OCI-LY1 (cell line): ENCODE measurements around the gene PDCD6IP.

Experiments
- H2AFZ ChIP-seq: fragments of 200-600 bp; sonication (generic), shearing (Covaris generic); 2 replicates; pipeline ENCODE4 v1.6.0; 2014; ENCODE audit warnings: antibody characterized with exemption, mild to moderate bottlenecking, low read length
- H3F3A ChIP-seq: fragments of 200-600 bp; sonication (generic), shearing (Covaris generic); 2 replicates; pipeline ENCODE4 v1.6.0; 2014; ENCODE audit warnings: mild to moderate bottlenecking, antibody characterized with exemption, low read length, moderate library complexity; ENCODE audit not compliant: insufficient read depth
- H3K27ac ChIP-seq: fragments of 200-600 bp; sonication (generic); 2 replicates; pipeline ENCODE4 v1.5.1; 2014; ENCODE audit warnings: low read length, mixed run types, mild to moderate bottlenecking, low read depth; ENCODE audit not compliant: poor library complexity, severe bottlenecking
- H3K27me3 ChIP-seq: fragments of 200-600 bp; sonication (generic); 2 replicates; pipeline ENCODE4 v1.6.0; 2014; ENCODE audit warnings: antibody characterized with exemption, mild to moderate bottlenecking, low read length, moderate library complexity; ENCODE audit not compliant: insufficient read depth
- H3K36me3 ChIP-seq: fragments of 200-600 bp; sonication (generic); 2 replicates; pipeline ENCODE4 v1.6.1; 2014; ENCODE audit warnings: mild to moderate bottlenecking, antibody characterized with exemption, low read length, moderate library complexity, mixed read lengths; ENCODE audit not compliant: insufficient read depth
- H3K4me1 ChIP-seq: fragments of 200-600 bp; sonication (generic); 2 replicates; pipeline ENCODE4 v1.5.1; 2014; ENCODE audit warnings: mild to moderate bottlenecking, low read length, moderate library complexity; ENCODE audit not compliant: insufficient read depth, severe bottlenecking
- H3K4me2 ChIP-seq: fragments of 200-600 bp; sonication (generic), shearing (Covaris generic); 2 replicates; pipeline ENCODE4 v1.6.1; 2014; ENCODE audit warnings: low read length
- H3K4me3 ChIP-seq: fragments of 200-600 bp; sonication (generic); 2 replicates; pipeline ENCODE4 v1.5.1; 2014; ENCODE audit warnings: low read length, low read depth, mild to moderate bottlenecking, mixed read lengths; ENCODE audit not compliant: poor library complexity, severe bottlenecking
- H3K79me2 ChIP-seq: fragments of 200-600 bp; shearing (Covaris generic); 2 replicates; pipeline ENCODE4 v1.6.1; 2016; ENCODE audit warnings: mixed run types, low read length, mixed read lengths; ENCODE audit not compliant: insufficient read depth
- H3K9ac ChIP-seq: fragments of 200-600 bp; sonication (generic), shearing (Covaris generic); 2 replicates; pipeline ENCODE4 v1.6.1; 2014; ENCODE audit warnings: mild to moderate bottlenecking, low read length, mixed read lengths
- H3K9me2 ChIP-seq: fragments of 200-600 bp; sonication (generic), shearing (Covaris generic); 2 replicates; pipeline ENCODE4 v1.6.1; 2014; ENCODE audit warnings: low read depth, mild to moderate bottlenecking, low read length, mixed read lengths
- H3K9me3 ChIP-seq: fragments of 200-600 bp; shearing (Covaris generic); 2 replicates; pipeline ENCODE4 v1.6.1; 2014; ENCODE audit warnings: low read length, mixed read lengths
- H4K20me1 ChIP-seq: fragments of 200-600 bp; sonication (generic), shearing (Covaris generic); 2 replicates; pipeline ENCODE4 v1.6.0; 2016; ENCODE audit warnings: mild to moderate bottlenecking, low read length; ENCODE audit not compliant: insufficient read depth
- CTCF ChIP-seq: fragments of 200-600 bp; sonication (generic), shearing (Covaris generic); IDR thresholded peaks from 2 replicates; pipeline ENCODE4 v1.5.1; 2017; ENCODE audit warnings: mild to moderate bottlenecking, antibody characterized with exemption, low read length, moderate library complexity, mixed read lengths
- EZH2 ChIP-seq: fragments of 200-600 bp; sonication (generic), shearing (Covaris generic); IDR thresholded peaks from 2 replicates; pipeline ENCODE4 v1.8.0; 2017; ENCODE audit warnings: borderline replicate concordance, mixed run types, mild to moderate bottlenecking, antibody characterized with exemption, low read length, moderate library complexity, mixed read lengths

Gene PDCD6IP

DNA sequence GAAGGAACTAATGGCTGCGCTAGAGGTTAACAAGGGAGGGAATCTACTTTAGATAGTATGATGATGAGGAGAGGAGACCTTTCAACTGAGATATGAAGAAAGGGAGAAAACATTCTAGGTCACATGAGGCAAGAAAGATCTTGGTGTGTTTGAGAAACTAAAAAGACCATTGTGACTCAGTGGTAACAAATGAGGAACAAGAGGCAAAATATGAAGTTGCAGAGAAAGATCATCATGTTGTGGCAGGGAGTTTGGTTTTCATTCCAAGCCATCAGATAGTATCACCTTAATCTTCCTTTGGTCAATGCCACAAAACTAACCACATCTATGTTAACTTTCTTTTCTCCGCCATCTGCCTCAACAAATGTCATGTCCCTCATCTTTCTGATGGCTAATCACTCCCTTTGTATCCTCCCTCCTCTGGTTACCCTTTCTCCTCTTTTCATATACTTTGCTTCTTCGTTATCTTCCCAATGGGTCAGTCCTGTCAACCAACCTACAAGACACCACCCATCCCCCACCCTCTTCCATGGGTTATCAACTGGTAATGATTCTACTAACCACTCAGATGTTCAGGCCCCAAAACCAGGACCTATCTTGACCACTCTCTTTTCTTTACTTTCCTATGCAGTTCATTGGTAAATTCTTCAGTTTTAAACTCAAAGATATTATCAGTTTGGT, 2.4 kb upstream of the PDCD6IP start:
- Histone ChIP-seq H3K4me3 (no peak overlapping the region), H3F3A (no peaks in the 10 kb centered on the region), H3K27me3 (no peaks in the 10 kb centered on the region), H3K9me3 (no peaks in the 10 kb centered on the region), H4K20me1 (no peaks in the 10 kb centered on the region), H3K9ac (no peak overlapping the region), H3K4me1 (peaks cover 30% of the 10 kb centered on the region), H3K27ac (no peak overlapping the region), H3K36me3 (peaks cover 4% of the 10 kb centered on the region; the same call in 1 of the 2 replicates), H2AFZ (no peak overlapping the region), H3K79me2 (peaks cover 19% of the 10 kb centered on the region), H3K4me2 (no peak overlapping the region), H3K9me2 (no peaks in the 10 kb centered on the region)
- TF ChIP-seq CTCF (no peak), EZH2 (no peak)

DNA sequence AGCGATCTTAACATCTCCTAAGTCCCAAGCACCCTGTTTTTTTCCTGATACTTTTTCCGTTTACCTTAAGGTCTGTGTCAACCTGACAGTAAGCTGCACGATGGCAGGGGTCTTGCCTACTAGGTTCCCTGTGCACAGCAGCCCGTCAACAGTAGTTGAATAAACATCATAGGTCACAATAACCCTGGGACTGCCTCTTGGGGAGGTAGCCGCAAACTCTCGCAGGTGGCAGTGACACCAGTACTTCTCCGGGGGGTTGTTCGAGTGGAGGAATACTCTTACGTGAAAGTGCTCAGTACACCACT, 365 bp upstream of the PDCD6IP start:
- no peaks in the 10 kb centered on the region for H3K27me3 ChIP-seq
- peak overlapping the region; percentile 79 for H2AFZ ChIP-seq
- peaks cover 3% of the 10 kb centered on the region; the same call in 1 of the 2 replicates for H3K9me3 ChIP-seq
- no peaks in the 10 kb centered on the region for H3K9me2 ChIP-seq
- peaks cover 18% of the 10 kb centered on the region for H3K36me3 ChIP-seq
- H3K4me2 ChIP-seq, result peak overlapping the region; percentile 83
- H3K9ac ChIP-seq, result peak overlapping the region; percentile 80
- no peak for TF ChIP-seq EZH2
- TF ChIP-seq CTCF, result no peak
- H3K27ac ChIP-seq, result no peak overlapping the region
- no peaks in the 10 kb centered on the region for H4K20me1 ChIP-seq
- H3K4me1 ChIP-seq, result peaks cover 32% of the 10 kb centered on the region
- H3F3A ChIP-seq, result no peaks in the 10 kb centered on the region
- peak overlapping the region; percentile 81 for H3K4me3 ChIP-seq
- H3K79me2 ChIP-seq, result peaks cover 36% of the 10 kb centered on the region

- Histone ChIP-seq H3F3A (no peaks in the 10 kb centered on the region), H3K4me1 (peaks cover 32% of the 10 kb centered on the region), H3K79me2 (peaks cover 47% of the 10 kb centered on the region), H2AFZ (no peak overlapping the region), H3K36me3 (peaks cover 29% of the 10 kb centered on the region), H4K20me1 (no peaks in the 10 kb centered on the region), H3K27me3 (no peaks in the 10 kb centered on the region), H3K4me2 (peak overlapping the region; percentile 83), H3K9ac (peak overlapping the region; percentile 80), H3K27ac (no peak overlapping the region), H3K9me3 (peaks cover 14% of the 10 kb centered on the region), H3K9me2 (no peaks in the 10 kb centered on the region), H3K4me3 (peak overlapping the region; percentile 81)
- no peak for TF ChIP-seq EZH2
These were observed 747 bp downstream of the PDCD6IP start for GRCh38 chr3:33799202-33799551.

DNA sequence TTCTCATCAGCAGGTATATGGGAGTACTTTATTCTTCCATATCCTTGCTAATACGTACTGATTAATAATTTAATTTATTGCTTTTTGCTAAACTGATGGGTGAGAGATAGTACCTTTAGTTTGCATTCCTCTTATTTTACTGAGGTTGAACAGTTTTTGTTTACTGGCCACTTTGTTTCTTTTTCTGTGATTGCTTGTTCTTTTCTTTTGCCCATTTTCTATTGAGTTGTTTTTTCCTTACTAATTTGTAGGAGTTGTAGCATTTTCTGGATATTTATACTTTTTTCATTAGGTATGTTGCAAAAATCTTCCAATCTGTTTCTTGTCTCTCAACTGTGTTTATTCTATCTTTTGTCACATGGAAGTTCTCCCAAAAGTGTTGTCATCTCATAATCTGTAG, 4.8 kb downstream of the PDCD6IP start:
- TF ChIP-seq EZH2 (no peak), CTCF (no peak)
- Histone ChIP-seq H3K4me2 (no peak overlapping the region), H3K27me3 (no peaks in the 10 kb centered on the region), H3K9ac (no peak overlapping the region), H3K79me2 (peaks cover 78% of the 10 kb centered on the region), H2AFZ (no peak overlapping the region), H3F3A (no peaks in the 10 kb centered on the region), H3K36me3 (peaks cover 47% of the 10 kb centered on the region), H3K4me3 (no peak overlapping the region), H3K4me1 (peaks cover 23% of the 10 kb centered on the region), H3K27ac (no peak overlapping the region), H4K20me1 (no peaks in the 10 kb centered on the region), H3K9me2 (no peaks in the 10 kb centered on the region), H3K9me3 (peaks cover 14% of the 10 kb centered on the region)
